ENCODE results near the gene PPP1R17. TPM values are rescaled to one million over a fixed set of nuclear protein-coding genes. Genes with fewer than 3 reads are reported as not detected.
A peak's percentile ranks its signal among the peaks of the same experiment; 100 is the strongest.

The PPP1R17 gene
- total and polyA plus RNA-seq, 2 experiments from 2014 or later, result 0.20 TPM; not detected in 1

DNA sequence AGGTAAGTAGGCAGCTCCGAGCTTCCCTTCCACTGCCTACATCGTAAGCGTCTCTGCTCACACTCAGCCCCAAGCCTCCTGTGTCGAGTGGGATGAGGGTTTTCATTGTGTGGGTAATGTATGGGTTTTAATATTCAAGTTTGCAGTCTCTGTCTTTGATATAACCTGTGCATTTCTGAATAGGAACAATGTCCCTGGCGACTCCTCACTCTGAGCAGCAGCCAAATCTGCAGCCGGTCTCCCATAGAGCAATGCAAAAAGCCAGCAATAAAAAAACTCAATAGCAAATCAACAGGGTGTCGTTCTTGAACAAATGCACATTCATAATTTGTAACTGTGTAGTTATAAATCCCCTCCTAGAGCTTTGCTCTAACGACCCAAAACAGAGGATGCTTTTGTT lies 33.4 kb downstream of the PPP1R17 start:
- Histone ChIP-seq H3K9me3 (ENCODE audit: low read depth) (no peaks in the 10 kb centered on the region), H3K4me2 (ENCODE audit: unreplicated experiment) (no peak overlapping the region), H3K79me2 (ENCODE audit: insufficient read depth) (no peaks in the 10 kb centered on the region), H2AFZ (no peak overlapping the region), H3K4me1 (ENCODE audit: insufficient read depth) (no peaks in the 10 kb centered on the region), H3K27ac (no peak overlapping the region), H3K27me3 (replicated peaks; ENCODE audit: insufficient read depth) (no peaks in the 10 kb centered on the region), H3K36me3 (ENCODE audit: low read depth) (no peaks in the 10 kb centered on the region), H3K4me3 (no peak overlapping the region), H3K9ac (no peak overlapping the region), H4K20me1 (ENCODE audit: insufficient read depth) (no peaks in the 10 kb centered on the region), H3F3A (ENCODE audit: insufficient read depth) (no peaks in the 10 kb centered on the region), H3K9me2 (ENCODE audit: insufficient read depth) (no peaks in the 10 kb centered on the region)
- DNase-seq, result no peak
- in situ Hi-C loops (cut with MboI), result no loop called here
- TF ChIP-seq EZH2 (IDR thresholded peaks at IDR 0.05; ENCODE audit: insufficient read depth, poor library complexity, severe bottlenecking), result no peak
- TF ChIP-seq EZH2phosphoT487 (IDR thresholded peaks at IDR 0.05; ENCODE audit: insufficient read depth, low read depth), result no peak
- WGBS, 2 experiments (ENCODE audit: low coverage in 1 of 2, low lambda C conversion rate in 2 of 2, missing lambda C conversion rate in 2 of 2), result 41 to 45% methylated on average over 8 of the region's 8 CpGs

DNA sequence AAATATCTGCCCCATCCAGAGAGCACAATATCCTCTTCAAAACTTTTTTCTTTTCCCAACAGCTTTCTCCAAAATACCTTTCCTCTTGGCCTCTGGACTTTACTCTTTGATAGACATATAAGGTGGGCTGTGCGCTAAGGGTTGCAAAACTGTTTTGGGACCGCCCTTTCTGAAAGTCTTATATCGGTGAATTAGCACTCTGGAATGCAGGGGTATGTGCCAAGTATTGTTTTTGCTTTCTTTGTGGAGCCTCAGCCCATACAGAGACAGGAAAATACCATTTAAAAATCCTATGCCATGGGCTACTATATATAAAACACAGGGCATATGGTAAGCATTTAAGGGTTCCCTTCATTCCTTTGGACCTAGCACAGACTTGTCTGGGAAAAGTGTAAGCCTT lies 37.7 kb downstream of the PPP1R17 start:
- in situ Hi-C loops (cut with MboI), result no loop called here
- WGBS, 2 experiments (ENCODE audit: low coverage in 1 of 2, low lambda C conversion rate in 2 of 2, missing lambda C conversion rate in 2 of 2), result 21 to 22% methylated on average over 3 of the region's 3 CpGs
- H3K4me3 ChIP-seq, result no peak overlapping the region
- H3K79me2 ChIP-seq (ENCODE audit: insufficient read depth), result no peaks in the 10 kb centered on the region
- H2AFZ ChIP-seq, result no peak overlapping the region
- H3K9me3 ChIP-seq (ENCODE audit: low read depth), result no peaks in the 10 kb centered on the region
- no peaks in the 10 kb centered on the region for H3K27me3 ChIP-seq (replicated peaks; ENCODE audit: insufficient read depth)
- H3K4me2 ChIP-seq (ENCODE audit: unreplicated experiment), result no peak overlapping the region
- no peaks in the 10 kb centered on the region for H4K20me1 ChIP-seq (ENCODE audit: insufficient read depth)
- no peaks in the 10 kb centered on the region for H3F3A ChIP-seq (ENCODE audit: insufficient read depth)
- no peak overlapping the region for H3K9ac ChIP-seq
- H3K4me1 ChIP-seq (ENCODE audit: insufficient read depth), result no peaks in the 10 kb centered on the region
- no peaks in the 10 kb centered on the region for H3K9me2 ChIP-seq (ENCODE audit: insufficient read depth)
- DNase-seq, result no peak
- TF ChIP-seq EZH2phosphoT487 (IDR thresholded peaks at IDR 0.05; ENCODE audit: insufficient read depth, low read depth) (no peak), EZH2 (IDR thresholded peaks at IDR 0.05; ENCODE audit: insufficient read depth, poor library complexity, severe bottlenecking) (no peak)
- H3K36me3 ChIP-seq (ENCODE audit: low read depth), result no peaks in the 10 kb centered on the region
- no peak overlapping the region for H3K27ac ChIP-seq

DNA sequence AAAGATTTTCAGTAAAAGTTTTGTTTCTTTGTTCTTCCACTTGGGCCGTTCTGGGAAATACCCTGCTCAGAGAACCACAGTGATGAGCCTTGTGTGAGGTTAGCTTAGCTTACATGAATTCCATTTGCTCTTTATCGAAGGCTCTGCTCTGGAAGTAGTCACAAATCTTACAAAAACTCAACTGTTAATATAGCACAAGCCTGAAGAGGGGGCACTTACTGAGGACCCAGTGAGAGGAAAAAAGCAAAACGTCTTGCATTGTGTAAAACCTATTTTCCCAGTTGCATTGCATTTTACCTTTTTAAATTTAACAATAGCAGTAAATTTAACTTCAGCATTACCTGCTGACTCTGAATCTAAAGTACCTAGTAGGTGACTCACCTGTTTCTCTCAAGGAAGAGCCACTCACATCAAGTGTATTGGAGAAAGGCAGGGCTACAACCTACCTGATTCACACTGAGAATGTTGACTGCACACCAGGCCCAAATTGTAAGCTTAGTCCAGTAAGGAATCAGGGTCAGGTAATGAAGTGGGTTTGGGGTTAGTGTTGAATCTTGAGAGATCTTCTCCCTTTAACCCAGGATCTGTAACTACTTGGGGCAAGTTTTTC lies 42.3 kb downstream of the PPP1R17 start:
- Histone ChIP-seq H3K27me3 (replicated peaks; ENCODE audit: insufficient read depth) (no peaks in the 10 kb centered on the region), H3K9me3 (ENCODE audit: low read depth) (no peaks in the 10 kb centered on the region), H2AFZ (no peak overlapping the region), H3K4me3 (no peak overlapping the region), H3K27ac (no peak overlapping the region), H3K4me1 (ENCODE audit: insufficient read depth) (peaks cover 2% of the 10 kb centered on the region; the same call in 1 of the 2 replicates), H3F3A (ENCODE audit: insufficient read depth) (no peaks in the 10 kb centered on the region), H3K9me2 (ENCODE audit: insufficient read depth) (no peaks in the 10 kb centered on the region), H3K4me2 (ENCODE audit: unreplicated experiment) (no peak overlapping the region), H3K36me3 (ENCODE audit: low read depth) (no peaks in the 10 kb centered on the region), H4K20me1 (ENCODE audit: insufficient read depth) (no peaks in the 10 kb centered on the region), H3K9ac (no peak overlapping the region), H3K79me2 (ENCODE audit: insufficient read depth) (no peaks in the 10 kb centered on the region)
- no peak for DNase-seq
- TF ChIP-seq EZH2 (IDR thresholded peaks at IDR 0.05; ENCODE audit: insufficient read depth, poor library complexity, severe bottlenecking), result no peak
- no peak for TF ChIP-seq EZH2phosphoT487 (IDR thresholded peaks at IDR 0.05; ENCODE audit: insufficient read depth, low read depth)
- in situ Hi-C loops (cut with MboI), result no loop called here
- WGBS, 2 experiments (ENCODE audit: low coverage in 1 of 2, low lambda C conversion rate in 2 of 2, missing lambda C conversion rate in 2 of 2), result 7 to 8% methylated on average over 3 of the region's 3 CpGs

DNA sequence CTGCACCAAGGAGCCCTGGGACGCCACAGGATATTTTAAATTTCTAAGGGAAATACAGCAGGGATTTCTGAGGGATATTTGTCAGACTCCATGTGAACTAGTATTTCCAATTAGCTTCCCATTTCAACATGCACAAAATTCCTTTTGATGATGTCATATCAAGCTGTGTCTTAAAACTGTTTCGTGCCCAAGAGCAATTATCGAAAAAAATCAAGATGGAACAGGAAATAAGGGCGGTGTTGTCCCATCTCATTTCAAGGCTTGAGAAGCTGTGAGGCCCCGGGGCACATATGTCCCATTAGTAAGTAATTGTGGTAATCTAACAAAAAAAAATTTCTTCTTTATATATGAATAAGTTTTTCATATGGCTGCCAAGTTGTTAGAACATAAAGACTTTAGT lies 47.4 kb downstream of the PPP1R17 start:
- H3K4me2 ChIP-seq (ENCODE audit: unreplicated experiment), result no peak overlapping the region
- no peaks in the 10 kb centered on the region for H3K79me2 ChIP-seq (ENCODE audit: insufficient read depth)
- H3K27ac ChIP-seq, result no peak overlapping the region
- no peak overlapping the region for H2AFZ ChIP-seq
- DNase-seq, result peak; percentile 68
- no peaks in the 10 kb centered on the region for H3K36me3 ChIP-seq (ENCODE audit: low read depth)
- no peak overlapping the region for H3K9ac ChIP-seq
- in situ Hi-C loops (cut with MboI), result loop anchor here (10.0 kb wide), 2 partner anchors 300 to 600 kb away; no protein-coding TSS in a partner anchor
- H4K20me1 ChIP-seq (ENCODE audit: insufficient read depth), result no peaks in the 10 kb centered on the region
- no peak for TF ChIP-seq EZH2 (IDR thresholded peaks at IDR 0.05; ENCODE audit: insufficient read depth, poor library complexity, severe bottlenecking)
- TF ChIP-seq EZH2phosphoT487 (IDR thresholded peaks at IDR 0.05; ENCODE audit: insufficient read depth, low read depth), result no peak
- no peaks in the 10 kb centered on the region for H3K27me3 ChIP-seq (replicated peaks; ENCODE audit: insufficient read depth)
- no peak overlapping the region for H3K4me3 ChIP-seq
- H3K9me2 ChIP-seq (ENCODE audit: insufficient read depth), result no peaks in the 10 kb centered on the region
- 12 to 17% methylated on average over 5 of the region's 5 CpGs for WGBS, 2 experiments (ENCODE audit: low coverage in 1 of 2, low lambda C conversion rate in 2 of 2, missing lambda C conversion rate in 2 of 2)
- H3F3A ChIP-seq (ENCODE audit: insufficient read depth), result no peaks in the 10 kb centered on the region
- peaks cover 3% of the 10 kb centered on the region; the same call in 1 of the 2 replicates for H3K4me1 ChIP-seq (ENCODE audit: insufficient read depth)
- H3K9me3 ChIP-seq (ENCODE audit: low read depth), result no peaks in the 10 kb centered on the region
